HepG2 (cell line): ENCODE data around the gene MTA1. TPM values are rescaled to one million over a fixed set of nuclear protein-coding genes. Genes with fewer than 3 reads are reported as not detected.

Source experiments
- ATAC-seq: fragments of 200-7000 bp; cut with Tn5 transposase; 3 replicates; pipeline ENCODE4 v1.9.1; 2020; ENCODE audit warnings: mild to moderate bottlenecking, moderate library complexity
- BruUV-seq: library from RNA; stranded (reverse); fragments of 400-500 nt; replicated peaks from 2 replicates; lab custom pipeline; 2021; lab: Mats Ljungman, UMichigan
- CTCF ChIA-PET: fragments of 300-600 bp; formaldehyde crosslinking; extraction: SDS; loops from one replicate; lab custom pipeline; 2021; ENCODE audit warnings: low total read pairs, inconsistent platforms, low intra/inter-chr PET ratio; lab: Yijun Ruan, JAX
- POLR2A ChIA-PET: fragments of 350-600 bp; sonication (Branson Sonifier 250); formaldehyde crosslinking; loops from one replicate; lab custom pipeline; 2020; ENCODE audit warnings: antibody characterized with exemption, inconsistent platforms; lab: Yijun Ruan, JAX
- DNase-seq: peaks from one replicate; pipeline ENCODE4 v3.0.0-alpha.2; 2015; ENCODE audit warnings: low spot score
- FAIRE-seq: peaks from 3 replicates; lab custom pipeline; 2011; peaks lifted over from hg19 to GRCh38; lab: Jason Lieb, UNC
- H2AFZ ChIP-seq: one replicate; pipeline ENCODE4 v1.6.1; 2011; ENCODE audit warnings: low read length, inconsistent platforms
- H3K27ac ChIP-seq: fragments of 300-600 bp; 3 replicates; pipeline ENCODE4 v1.8.0; 2011; ENCODE audit warnings: mixed run types, mild to moderate bottlenecking, mixed read lengths, low read length, inconsistent platforms; ENCODE audit not compliant: insufficient read depth; ENCODE audit errors: extremely low read length
- H3K27me3 ChIP-seq, 2 experiments: fragments of 200-600 bp in 1 of 2; 2 replicates in 1 of 2; 3 replicates in 1 of 2; pipeline versions ENCODE4 v1.6.0 to v1.8.0; 2011; ENCODE audit warnings: low read length in 2 of 2, mild to moderate bottlenecking in 2 of 2, moderate library complexity in 2 of 2, inconsistent platforms in 1 of 2; ENCODE audit not compliant: insufficient read depth in 2 of 2, control insufficient read depth in 1 of 2
- H3K36me3 ChIP-seq, 2 experiments: fragments of 200-600 bp in 1 of 2; replicated peaks in 1 of 2; 2 replicates in 1 of 2; 3 replicates in 1 of 2; pipeline versions ENCODE4 v1.5.1 to v1.8.0; 2011; ENCODE audit warnings: low read length in 2 of 2, inconsistent platforms in 1 of 2; ENCODE audit not compliant: insufficient read depth in 2 of 2, control insufficient read depth in 1 of 2
- H3K4me1 ChIP-seq: 2 replicates; pipeline ENCODE4 v1.5.1; 2012; ENCODE audit warnings: low read length, inconsistent platforms; ENCODE audit not compliant: insufficient read depth
- H3K4me2 ChIP-seq: 2 replicates; pipeline ENCODE4 v1.6.0; 2011; ENCODE audit warnings: low read depth, low read length, inconsistent platforms
- H3K4me3 ChIP-seq, 3 experiments: fragments of 200-600 bp in 1 of 3; sonication (generic), shearing (Covaris generic) in 1 of 3; replicated peaks in 1 of 3; 2 replicates each; pipeline ENCODE4 v1.5.1; 2011 to 2016; ENCODE audit warnings: low read length in 3 of 3, inconsistent platforms in 2 of 3, low read depth in 2 of 3, mild to moderate bottlenecking in 2 of 3, control low read depth in 1 of 3, mixed read lengths in 1 of 3; ENCODE audit not compliant: insufficient read depth in 1 of 3
- H3K79me2 ChIP-seq: one replicate; pipeline ENCODE4 v1.6.1; 2011; ENCODE audit warnings: low read length, inconsistent platforms; ENCODE audit not compliant: insufficient read depth
- H3K9ac ChIP-seq: 2 replicates; pipeline ENCODE4 v1.6.0; 2011; ENCODE audit warnings: mild to moderate bottlenecking, low read depth, low read length, inconsistent platforms; ENCODE audit not compliant: insufficient read depth
- H3K9me3 ChIP-seq: 2 replicates; pipeline ENCODE4 v1.5.1; 2012; ENCODE audit warnings: mild to moderate bottlenecking, low read length
- H4K20me1 ChIP-seq: 2 replicates; pipeline ENCODE4 v1.6.0; 2011; ENCODE audit warnings: inconsistent platforms, mild to moderate bottlenecking, low read length, moderate library complexity; ENCODE audit not compliant: insufficient read depth
- DMAP1 ChIP-seq: IDR thresholded peaks from 2 replicates; pipeline ENCODE4 v1.6.1; 2016
- HIVEP1 ChIP-seq: sonication (generic); formaldehyde crosslinking; IDR thresholded peaks from 2 replicates; pipeline ENCODE4 v1.4.0; 2020; ENCODE audit warnings: mild to moderate bottlenecking, missing genetic modification reagents
- ISX ChIP-seq: sonication (generic); formaldehyde crosslinking; conservative IDR thresholded peaks from 2 replicates; pipeline ENCODE4 v1.5.0; 2020; ENCODE audit warnings: missing genetic modification reagents
- MED1 ChIP-seq: sonication (generic); formaldehyde crosslinking; IDR thresholded peaks from 2 replicates; pipeline ENCODE4 v1.4.0; 2020; ENCODE audit warnings: missing genetic modification reagents
- SRSF4 ChIP-seq: fragments of 200-400 bp; formaldehyde crosslinking; IDR thresholded peaks from one replicate; pipeline ENCODE4 v1.6.1; 2018; ENCODE audit warnings: mild to moderate bottlenecking, low read depth, low read length, moderate library complexity; ENCODE audit not compliant: poor library complexity, severe bottlenecking
- ZNF354B ChIP-seq: sonication (generic); formaldehyde crosslinking; IDR thresholded peaks from 2 replicates; pipeline ENCODE4 v1.8.0; 2022; ENCODE audit warnings: mild to moderate bottlenecking, missing genetic modification reagents
- ZNF446 ChIP-seq: sonication (generic); formaldehyde crosslinking; IDR thresholded peaks from 2 replicates; pipeline ENCODE4 v1.5.0; 2020; ENCODE audit warnings: mild to moderate bottlenecking, missing genetic modification reagents
- WGBS: methylation state at CpG from one replicate; pipeline ENCODE4 v1.1.6; 2017; ENCODE audit warnings: low lambda C conversion rate; 5-methylcytosine and 5-hydroxymethylcytosine counted together
- in situ Hi-C: cut with HindIII; loops from 2 replicates; pipeline ENCODE4 v1.10.0; 2017; ENCODE audit warnings: low pct_unique_long_range_greater_than_20kb; ENCODE audit not compliant: extremely low pct_ligation_motif_present
- intact Hi-C: fragments of 100-400 bp; cut with micrococcal nuclease; formaldehyde crosslinking; loops from one replicate; pipeline ENCODE4 v1.10.0; 2022; ENCODE audit not compliant: unreplicated experiment
- polyA plus RNA-seq, 8 experiments: library from polyadenylated mRNA; depleted of rRNA in 3 of 8; stranded (reverse) in 7 of 8; unstranded in 1 of 8; fragments of >200 nt; fragmentation: Illumina TruSeq in 4 of 8; extraction: Trizol in 4 of 8; gene quantifications; 2 replicates each; pipeline versions ENCODE4 v1.2.1 to v1.2.3, GENCODE V29; 2011 to 2016; ENCODE audit warnings: low read depth in 4 of 8, missing spikeins in 1 of 8, mixed read lengths in 1 of 8; ENCODE audit not compliant: insufficient read depth in 1 of 8
- total RNA-seq, 5 experiments: library from RNA; depleted of rRNA; stranded (reverse); fragments of >200 nt; fragmentation: Illumina TruSeq; extraction: Trizol; gene quantifications; 2 replicates each; pipeline ENCODE4 v1.2.3, GENCODE V29; 2016; ENCODE audit warnings: low read depth in 1 of 5

Gene MTA1
- total and polyA plus RNA-seq, 2 of the 13 experiments (the other 11 are each of a cell fraction or from before 2014, with no cell fraction given): 35.2 to 85.8 TPM

GRCh38 chr14:105386581-105387529 lies 32.8 kb upstream of the MTA1 start:
- Histone ChIP-seq H3K27ac (no peak overlapping the region), H3K36me3 (no peaks in the 10 kb centered on the region), H3K9me3 (no peaks in the 10 kb centered on the region), H2AFZ (no peak overlapping the region), H4K20me1 (no peaks in the 10 kb centered on the region), H3K4me2 (no peak overlapping the region), H3K9ac (no peak overlapping the region), H3K4me3 (no peak overlapping the region), H3K27me3 (no peaks in the 10 kb centered on the region), H3K79me2 (no peaks in the 10 kb centered on the region), H3K4me1 (no peaks in the 10 kb centered on the region)
- intact Hi-C loops (no loop called here), in situ Hi-C loops (no loop called here)
- POLR2A ChIA-PET: no interaction called here
- WGBS: 93% methylated on average over 10 of the region's 33 CpGs
- ATAC-seq (no peak), FAIRE-seq (no peak), DNase-seq (no peak)
- TF ChIP-seq SRSF4 (no peak), ZNF446 (no peak), ZNF354B (CRISPR knock-in tag) (no peak)
- CTCF ChIA-PET: no interaction called here
- BruUV-seq: no TSS peak

GRCh38 chr14:105387530-105387922 lies 32.1 kb upstream of the MTA1 start:
- no peaks in the 10 kb centered on the region for H3K4me1 ChIP-seq
- no peak overlapping the region for H3K4me3 ChIP-seq
- POLR2A ChIA-PET: no interaction called here
- no peak overlapping the region for H3K4me2 ChIP-seq
- no peaks in the 10 kb centered on the region for H3K9me3 ChIP-seq
- H3K9ac ChIP-seq: no peak overlapping the region
- H4K20me1 ChIP-seq: no peaks in the 10 kb centered on the region
- H3K27me3 ChIP-seq: no peaks in the 10 kb centered on the region
- H3K79me2 ChIP-seq: no peaks in the 10 kb centered on the region
- no peak for FAIRE-seq
- intact Hi-C loops: no loop called here
- no peak overlapping the region for H3K27ac ChIP-seq
- no peaks in the 10 kb centered on the region for H3K36me3 ChIP-seq
- no peak for TF ChIP-seq HIVEP1 (CRISPR knock-in tag)
- TF ChIP-seq MED1 (CRISPR knock-in tag): no peak
- no peak for TF ChIP-seq DMAP1 (CRISPR knock-in tag)
- TF ChIP-seq ISX (CRISPR knock-in tag): no peak
- ATAC-seq: no peak
- DNase-seq: no peak
- 83% methylated on average over 1 of the region's 10 CpGs for WGBS
- CTCF ChIA-PET: no interaction called here
- BruUV-seq: no TSS peak
- in situ Hi-C loops: no loop called here
- no peak overlapping the region for H2AFZ ChIP-seq
